Stomach (tissue), 9 donors: ENCODE data around the gene ACTR6. TPM values are rescaled to one million over a fixed set of nuclear protein-coding genes. Genes with fewer than 3 reads are reported as not detected.

Experiments used
- DNase-seq, 2 donors: peaks; one replicate each; pipeline versions ENCODE4 v3.0.0 to v3.0.0-alpha.2; 2013 to 2019
- H3K27ac ChIP-seq, 5 donors: fragments of 200-600 bp in 4 of 5; sonication (generic) in 4 of 5; one replicate each; pipeline ENCODE4 v1.5.1; 2013 to 2019; ENCODE audit warnings: mild to moderate bottlenecking in 1 of 5, moderate library complexity in 1 of 5
- H3K27me3 ChIP-seq, 3 donors: fragments of 200-600 bp; sonication (generic); one replicate each; pipeline ENCODE4 v1.5.1; 2017 to 2019; ENCODE audit warnings: mixed run types in 1 of 3
- H3K36me3 ChIP-seq, 4 donors: fragments of 200-600 bp; sonication (generic); 1 replicate in 3 of 4; 2 replicates in 1 of 4; pipeline ENCODE4 v1.5.1; 2016 to 2019
- H3K4me1 ChIP-seq, 4 donors: fragments of 200-600 bp; sonication (generic); one replicate each; pipeline ENCODE4 v1.5.1; 2016 to 2019
- H3K4me3 ChIP-seq, 4 donors: fragments of 200-600 bp; sonication (generic) in 3 of 4; one replicate each; pipeline ENCODE4 v1.5.1; 2016 to 2019; ENCODE audit warnings: mild to moderate bottlenecking in 1 of 4
- H3K9me3 ChIP-seq, 4 donors: fragments of 200-600 bp; sonication (generic); one replicate each; pipeline ENCODE4 v1.5.1; 2016 to 2019
- EP300 ChIP-seq: sonication (generic); formaldehyde crosslinking; IDR thresholded peaks from one replicate; pipeline ENCODE4 v1.6.1; 2017; ENCODE audit warnings: antibody characterized with exemption
- POLR2A ChIP-seq, 4 donors: fragments of 450-650 bp; IDR thresholded peaks; one replicate each; pipeline ENCODE4 v1.6.1; 2016; ENCODE audit warnings: antibody characterized with exemption in 4 of 4, control low read depth in 2 of 4, mild to moderate bottlenecking in 1 of 4, moderate library complexity in 1 of 4
- POLR2AphosphoS5 ChIP-seq, 3 donors: sonication (generic); formaldehyde crosslinking; IDR thresholded peaks; one replicate each; pipeline ENCODE4 v1.6.1; 2016; ENCODE audit warnings: antibody characterized with exemption in 3 of 3
- WGBS, 5 donors: extraction: QIAGEN DNeasy Blood & Tissue Kit in 3 of 5; methylation state at CpG; one replicate each; pipeline versions ENCODE4 v1.1.5 to v1.1.7; 2013 to 2018; 5-methylcytosine and 5-hydroxymethylcytosine counted together
- intact Hi-C: fragments of 100-400 bp; cut with DNase I; formaldehyde crosslinking; loops from one replicate; pipeline ENCODE4 v1.15.1; 2023; ENCODE audit warnings: low total_unique reads
- polyA plus RNA-seq, 3 donors: library from polyadenylated mRNA; stranded (reverse); fragments of 200-250 nt; gene quantifications; one replicate each; pipeline ENCODE4 v1.2.3, GENCODE V29; 2013
- total RNA-seq, 5 donors: library from RNA; depleted of rRNA; stranded (reverse); fragments of >200 nt; gene quantifications; one replicate each; pipeline versions ENCODE4 v1.1.0 to v1.2.3, GENCODE V29; 2014 to 2016
- TF ChIP-seq, protein P1 (sequence below), 7 experiments: fragments of 450-650 bp in 4 of 7; fragments of 200-600 bp in 3 of 7; sonication (generic) in 3 of 7; IDR thresholded peaks; one replicate each; pipeline ENCODE4 v1.5.1; 2016 to 2019; ENCODE audit warnings: antibody characterized with exemption in 7 of 7, control low read depth in 2 of 7, mild to moderate bottlenecking in 1 of 7
- donor health status: healthy with polysubstance abuse.
- donor health status: Bipolar disorder and iron deficiency.
- donor health status: healthy.

Gene ACTR6
- total and polyA plus RNA-seq, 8 donors, result 0.58 to 40.7 (median 13.4) TPM

DNA sequence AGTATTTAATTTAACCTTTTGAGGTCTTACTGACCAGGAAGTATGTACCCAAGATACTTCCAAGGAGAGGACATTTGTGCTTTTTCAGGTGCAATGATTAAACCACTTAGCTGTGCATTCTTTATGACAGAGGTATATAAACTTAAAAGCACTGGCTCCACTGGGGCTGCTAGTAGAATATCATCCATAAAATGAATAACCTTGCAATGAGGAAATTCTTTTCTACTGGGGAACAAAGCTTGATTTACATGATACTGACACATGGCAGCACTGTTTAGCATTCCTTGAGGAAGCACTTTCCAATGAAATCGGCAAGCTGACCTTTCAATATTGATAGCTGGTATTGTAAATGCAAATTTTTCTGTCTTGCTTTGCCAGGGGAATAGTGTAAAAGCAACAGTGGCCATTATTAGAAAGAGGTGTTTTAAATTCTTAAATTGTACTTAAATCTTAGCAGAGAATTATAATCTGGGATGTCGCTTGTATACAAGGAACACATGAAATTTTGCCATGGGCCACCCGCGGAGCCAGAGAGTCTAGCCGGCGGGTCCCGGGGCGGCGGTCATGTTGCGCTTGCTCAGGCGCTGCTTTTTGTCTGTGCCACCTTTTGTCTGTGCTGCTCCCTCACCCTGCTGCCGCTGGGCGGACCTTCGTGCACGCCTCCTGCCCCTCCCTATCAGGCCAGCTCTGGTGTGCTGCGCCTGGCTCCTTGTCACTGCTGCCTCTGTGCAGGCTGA is 37.0 kb upstream of the ACTR6 start:
- TF ChIP-seq, protein P1, sequence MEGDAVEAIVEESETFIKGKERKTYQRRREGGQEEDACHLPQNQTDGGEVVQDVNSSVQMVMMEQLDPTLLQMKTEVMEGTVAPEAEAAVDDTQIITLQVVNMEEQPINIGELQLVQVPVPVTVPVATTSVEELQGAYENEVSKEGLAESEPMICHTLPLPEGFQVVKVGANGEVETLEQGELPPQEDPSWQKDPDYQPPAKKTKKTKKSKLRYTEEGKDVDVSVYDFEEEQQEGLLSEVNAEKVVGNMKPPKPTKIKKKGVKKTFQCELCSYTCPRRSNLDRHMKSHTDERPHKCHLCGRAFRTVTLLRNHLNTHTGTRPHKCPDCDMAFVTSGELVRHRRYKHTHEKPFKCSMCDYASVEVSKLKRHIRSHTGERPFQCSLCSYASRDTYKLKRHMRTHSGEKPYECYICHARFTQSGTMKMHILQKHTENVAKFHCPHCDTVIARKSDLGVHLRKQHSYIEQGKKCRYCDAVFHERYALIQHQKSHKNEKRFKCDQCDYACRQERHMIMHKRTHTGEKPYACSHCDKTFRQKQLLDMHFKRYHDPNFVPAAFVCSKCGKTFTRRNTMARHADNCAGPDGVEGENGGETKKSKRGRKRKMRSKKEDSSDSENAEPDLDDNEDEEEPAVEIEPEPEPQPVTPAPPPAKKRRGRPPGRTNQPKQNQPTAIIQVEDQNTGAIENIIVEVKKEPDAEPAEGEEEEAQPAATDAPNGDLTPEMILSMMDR (IDR thresholded peaks at IDR 0.05), result peak in 2 of 7 experiments; percentile 12 to 31
- no peak for TF ChIP-seq POLR2A (IDR thresholded peaks at IDR 0.05)
- no peak for TF ChIP-seq EP300
- TF ChIP-seq POLR2AphosphoS5 (IDR thresholded peaks at IDR 0.05), result peak in 2 of 3 donors; percentile 62 to 81
- Histone ChIP-seq H3K9me3 (no peaks in the 10 kb centered on the region), H3K36me3 (no peaks in the 10 kb centered on the region), H3K27me3 (no peaks in the 10 kb centered on the region), H3K4me3 (peak overlapping the region; percentile 15 to 33 (median 18)), H3K27ac (peak overlapping the region in 4 of 5 donors; percentile 18 to 65 (median 38)), H3K4me1 (peaks cover 5 to 16% (median 13%) of the 10 kb centered on the region in 4 donors)
- WGBS, 5 donors, result 1 to 20% (median 7%) methylated on average over 16 of the region's 16 CpGs
- DNase-seq, result peak; percentile 88 to 89
- intact Hi-C loops, result no loop called here

DNA sequence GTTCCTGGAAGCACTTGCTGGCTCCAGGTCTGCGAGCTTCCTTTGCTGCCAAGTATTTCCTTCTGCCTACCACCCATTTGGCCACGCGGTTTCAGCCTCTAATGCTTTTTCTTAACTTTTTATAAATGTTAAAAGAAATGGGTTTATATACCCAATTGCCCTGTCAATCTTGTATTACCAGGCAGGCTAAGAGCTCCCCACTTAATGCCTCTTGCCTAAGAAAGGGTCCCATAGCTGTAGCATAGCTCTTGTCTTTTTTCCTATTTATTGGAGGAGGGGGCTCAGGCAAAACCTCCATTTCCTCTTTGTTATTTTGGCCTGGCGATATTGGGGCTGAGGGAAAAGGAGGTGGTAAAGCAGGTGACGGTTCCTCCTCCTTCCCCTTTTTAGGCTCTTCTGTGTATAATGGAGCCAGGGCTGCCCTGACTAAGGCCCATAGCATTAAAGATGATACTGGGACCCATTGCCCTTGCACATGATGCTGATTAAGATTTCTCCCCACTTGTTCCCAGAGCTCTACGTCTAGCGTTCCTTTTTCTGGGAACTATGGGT is 36.4 kb upstream of the ACTR6 start:
- Histone ChIP-seq H3K36me3 (no peaks in the 10 kb centered on the region), H3K27ac (peak overlapping the region in 4 of 5 donors; percentile 18 to 65 (median 30)), H3K4me3 (peak overlapping the region; percentile 15 to 33 (median 18)), H3K27me3 (no peaks in the 10 kb centered on the region), H3K4me1 (peaks cover 5 to 16% (median 13%) of the 10 kb centered on the region in 4 donors), H3K9me3 (no peaks in the 10 kb centered on the region)
- TF ChIP-seq, protein P1 (IDR thresholded peaks at IDR 0.05), result no peak
- TF ChIP-seq POLR2AphosphoS5 (IDR thresholded peaks at IDR 0.05), result no peak
- TF ChIP-seq POLR2A (IDR thresholded peaks at IDR 0.05), result no peak
- 50 to 56% (median 55%) methylated on average over 7 of the region's 7 CpGs for WGBS, 5 donors
- intact Hi-C loops, result no loop called here
- no peak for DNase-seq

DNA sequence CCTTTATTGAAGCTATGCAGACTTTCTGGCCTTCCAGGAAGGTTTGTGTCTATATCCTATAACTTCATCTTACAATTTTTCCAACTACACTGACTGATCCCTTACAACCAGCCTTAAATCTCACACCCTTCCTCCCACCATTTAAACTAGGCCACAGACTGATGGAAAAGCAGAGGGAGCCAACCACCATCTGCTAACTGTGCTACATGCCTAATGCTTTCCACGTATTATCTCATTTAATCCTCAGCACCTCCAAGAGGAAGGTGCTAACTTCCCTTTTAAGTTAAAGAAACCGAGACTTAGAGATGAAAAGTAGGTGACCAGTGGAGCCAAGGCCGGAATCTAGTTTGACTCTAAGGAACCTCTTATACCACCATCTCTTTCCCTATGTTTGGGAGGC is 35.3 kb upstream of the ACTR6 start:
- no peak overlapping the region for H3K27ac ChIP-seq
- intact Hi-C loops, result no loop called here
- no peak for DNase-seq
- WGBS, 5 donors, result 92 to 100% (median 98%) methylated on average over 3 of the region's 3 CpGs
- no peaks in the 10 kb centered on the region for H3K27me3 ChIP-seq
- no peaks in the 10 kb centered on the region for H3K36me3 ChIP-seq
- TF ChIP-seq, protein P1 (IDR thresholded peaks at IDR 0.05), result no peak
- TF ChIP-seq POLR2A (IDR thresholded peaks at IDR 0.05) (no peak), POLR2AphosphoS5 (IDR thresholded peaks at IDR 0.05) (no peak), EP300 (no peak)
- H3K4me3 ChIP-seq, result no peak overlapping the region
- H3K9me3 ChIP-seq, result no peaks in the 10 kb centered on the region
- peaks cover 5 to 16% (median 14%) of the 10 kb centered on the region in 4 donors for H3K4me1 ChIP-seq

DNA sequence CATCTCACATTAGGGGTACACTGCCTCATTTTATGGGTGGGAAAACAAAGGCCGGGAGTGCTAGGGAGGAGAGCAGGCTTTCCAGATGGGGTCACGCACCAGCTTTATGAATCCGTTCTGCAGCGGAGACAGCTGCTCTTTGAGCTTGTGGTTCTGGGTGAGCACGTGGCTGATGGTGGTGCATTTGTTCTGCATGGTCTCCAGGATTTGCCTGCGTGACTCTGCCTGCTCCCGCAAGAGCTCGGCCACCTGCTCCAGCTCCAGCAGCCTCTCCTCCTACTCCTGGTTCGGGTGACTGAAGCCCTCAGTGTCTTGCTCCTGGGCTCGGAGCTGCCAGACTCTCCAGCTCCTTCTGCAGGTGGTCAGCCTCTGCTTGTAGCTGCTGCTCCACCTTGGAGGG is 34.4 kb upstream of the ACTR6 start:
- Histone ChIP-seq H3K4me1 (peaks cover 5 to 23% (median 14%) of the 10 kb centered on the region in 4 donors), H3K9me3 (no peaks in the 10 kb centered on the region), H3K36me3 (no peaks in the 10 kb centered on the region), H3K4me3 (no peak overlapping the region), H3K27me3 (no peaks in the 10 kb centered on the region), H3K27ac (no peak overlapping the region)
- WGBS, 5 donors, result 95 to 97% (median 95%) methylated on average over 9 to 10 of the region's 10 CpGs
- intact Hi-C loops, result no loop called here
- no peak for DNase-seq
- TF ChIP-seq, protein P1 (IDR thresholded peaks at IDR 0.05), result no peak
- TF ChIP-seq POLR2AphosphoS5 (IDR thresholded peaks at IDR 0.05) (no peak), POLR2A (IDR thresholded peaks at IDR 0.05) (no peak), EP300 (no peak)
